ENCODE measurements around the gene KIFC1. TPM values are rescaled to one million over a fixed set of nuclear protein-coding genes. Genes with fewer than 3 reads are reported as not detected.

KIFC1 gene
- total and polyA plus RNA-seq, 9 of the 15 experiments (the other 6 are each of a cell fraction or from before 2014, with no cell fraction given), result 1.3 to 95.2 (median 76.9) TPM

- TF ChIP-seq REST (IDR thresholded peaks at IDR 0.05; ENCODE audit: borderline replicate concordance) (0 out of 2 replicates have a peak, but pooled peaks have one; percentile 9), REST (CRISPR knock-in tag; IDR thresholded peaks at IDR 0.05; ENCODE audit: low read depth) (no peak), RHOXF2B (CRISPR knock-in tag; conservative IDR thresholded peaks at IDR 0.05) (no peak), ESRRA (IDR thresholded peaks at IDR 0.05; ENCODE audit: borderline replicate concordance, low read depth) (no peak), BRD9 (IDR thresholded peaks at IDR 0.05; ENCODE audit: low read depth, partially characterized antibody) (no peak), KLF1 (tag; IDR thresholded peaks at IDR 0.05) (no peak), USF1 (CRISPR knock-in tag; IDR thresholded peaks at IDR 0.05) (no peak), MNT (conservative IDR thresholded peaks at IDR 0.05) (no peak), ZNF764 (CRISPR knock-in tag; IDR thresholded peaks at IDR 0.05; ENCODE audit: low read depth) (no peak), SNIP1 (IDR thresholded peaks at IDR 0.05; ENCODE audit: low read depth) (no peak), NFIC (IDR thresholded peaks at IDR 0.05) (no peak), RCOR1 (IDR thresholded peaks at IDR 0.05; ENCODE audit: borderline replicate concordance in 1 of 2, low read depth in 2 of 2, low read length in 2 of 2) (0 out of 4 replicates have a peak, but pooled peaks of 1 of the 2 experiments have one; percentile 14), STAG1 (CRISPR knock-in tag; IDR thresholded peaks at IDR 0.05; ENCODE audit: borderline replicate concordance) (no peak), NR3C1 (CRISPR knock-in tag; IDR thresholded peaks at IDR 0.05) (no peak), NRF1 (conservative IDR thresholded peaks at IDR 0.05 in 1 of 2, IDR thresholded peaks at IDR 0.05 in 1 of 2) (no peak), GATAD2A (IDR thresholded peaks at IDR 0.05) (no peak), SRF (CRISPR knock-in tag; IDR thresholded peaks at IDR 0.05) (no peak), SIN3B (IDR thresholded peaks at IDR 0.05; ENCODE audit: low read depth) (no peak), ETV5 (CRISPR knock-in tag; IDR thresholded peaks at IDR 0.05; ENCODE audit: low read depth) (no peak)
Measured at GRCh38 chr6:33372526-33373123, 19.0 kb upstream of the KIFC1 start (continued).
